ENCODE measurements around the gene RBM38.
"Not testable (repeated sequence)": the region's sequence is repeated elsewhere in the genome, so short reads cannot be mapped to it uniquely, and the experiment has no call there.

RBM38 gene

GRCh38 chr20:57390604-57391438 lies at the start of gene RBM38:
Gene RBM38 (plus strand): TSS chr20:57391396. CDS start chr20:57391582, 186 bp downstream.
- peak; percentile 53 for DNase-seq (ENCODE audit: low read depth)

DNA sequence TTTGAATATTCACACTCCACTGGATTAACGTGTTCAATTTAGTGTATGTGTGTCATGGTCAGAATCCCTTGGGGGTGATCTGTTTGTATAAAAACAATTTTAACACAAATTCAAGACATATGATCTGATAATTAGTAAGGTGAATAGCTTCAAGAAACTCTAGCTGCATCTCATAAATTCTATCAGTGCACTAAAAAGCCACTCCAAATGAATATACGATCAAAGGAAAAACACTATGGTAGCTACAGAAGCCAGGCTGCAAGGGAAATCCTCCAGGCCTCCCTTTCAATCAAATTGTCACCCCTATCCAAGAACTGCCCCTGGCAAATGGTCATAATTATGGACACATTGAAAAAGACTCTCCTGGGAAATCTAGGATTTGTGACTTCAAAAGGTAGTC lies 49.5 kb upstream of the RBM38 start:
- no peak for DNase-seq (ENCODE audit: low read depth)

GRCh38 chr20:57342829-57343228 lies 48.4 kb upstream of the RBM38 start:
- no peak for DNase-seq (ENCODE audit: low read depth)

DNA sequence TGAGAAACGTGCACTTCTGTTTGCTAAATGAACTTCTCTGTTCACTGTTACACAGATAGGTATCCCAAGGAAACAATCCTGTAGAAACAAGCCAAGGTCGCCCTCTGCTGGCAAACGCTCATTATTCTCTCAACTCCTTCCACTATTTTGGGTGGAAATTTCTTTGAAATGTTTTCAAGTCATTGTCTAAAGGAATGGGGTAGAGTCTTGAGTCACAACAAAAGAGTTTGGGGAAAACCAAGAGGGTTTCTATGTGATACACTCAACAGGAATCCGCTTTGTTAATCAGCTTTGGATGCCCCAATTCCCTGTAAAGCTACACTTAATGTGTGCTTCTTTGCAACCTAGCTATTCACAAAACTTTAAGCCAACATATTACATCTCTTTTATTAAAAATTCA lies 44.7 kb upstream of the RBM38 start:
- DNase-seq (ENCODE audit: low read depth), result peak; percentile 54

DNA sequence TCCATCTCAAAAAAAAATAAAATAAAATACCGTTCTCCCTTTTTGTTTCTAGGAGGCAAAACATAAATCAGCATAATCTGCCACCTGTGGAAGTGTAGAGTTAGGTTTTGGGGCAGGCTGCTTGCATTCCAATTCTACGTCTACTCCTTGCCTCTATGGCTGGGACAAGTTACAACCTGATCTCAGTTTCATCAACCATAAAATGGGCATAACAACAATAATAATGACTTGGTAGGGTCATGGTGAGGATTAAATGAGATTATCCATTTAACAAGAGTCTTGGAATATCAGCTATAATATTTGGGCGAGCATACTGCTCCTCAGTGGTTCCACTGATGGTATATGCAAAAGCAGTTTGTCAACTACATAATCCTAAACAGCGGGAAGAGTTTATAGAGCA lies 43.8 kb upstream of the RBM38 start:
- no peak for DNase-seq (ENCODE audit: low read depth)

- DNase-seq (ENCODE audit: low read depth), result not testable (repeated sequence)
Measured at GRCh38 chr20:57348200-57348921, 42.8 kb upstream of the RBM38 start.

- not testable (repeated sequence) for DNase-seq (ENCODE audit: low read depth)
Measured at GRCh38 chr20:57348922-57349574, 42.1 kb upstream of the RBM38 start.

DNA sequence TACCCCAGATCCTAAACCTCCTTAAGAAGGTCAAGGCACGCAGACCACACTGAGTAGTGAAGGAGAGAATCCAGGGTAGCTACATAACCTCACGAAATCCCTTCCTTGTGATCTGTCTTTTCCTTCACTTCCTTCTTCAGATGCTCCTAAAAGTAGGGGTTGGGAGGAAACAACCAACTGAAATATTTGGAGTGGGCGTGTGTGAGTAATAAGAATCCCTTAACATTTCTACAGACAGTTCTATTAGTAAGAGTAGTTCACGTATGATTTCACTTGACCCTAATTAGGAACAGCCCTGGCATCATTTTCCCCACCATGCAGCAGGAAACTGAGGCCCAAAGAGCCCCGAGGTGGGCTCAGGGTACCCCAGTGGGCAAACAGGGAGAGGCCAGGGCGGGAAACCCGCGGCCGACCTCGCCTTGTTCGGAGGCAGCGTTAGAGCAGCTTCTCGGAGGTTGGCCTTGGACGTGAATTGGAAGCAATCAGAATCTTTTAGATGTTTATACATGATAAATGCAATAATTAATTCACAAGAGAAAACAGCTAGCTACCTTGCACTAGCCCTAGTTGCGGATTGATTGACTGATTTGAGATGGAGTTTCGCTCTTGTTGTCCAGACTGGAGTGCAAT lies 41.0 kb upstream of the RBM38 start:
- no peak for DNase-seq (ENCODE audit: low read depth)

- DNase-seq (ENCODE audit: low read depth), result not testable (repeated sequence)
Measured at GRCh38 chr20:57350726-57351041, 40.5 kb upstream of the RBM38 start.

- DNase-seq (ENCODE audit: low read depth), result peak; percentile 92
Measured at GRCh38 chr20:57351042-57351783, 40.0 kb upstream of the RBM38 start, which contains the start of gene RAE1. Gene RAE1 (plus strand): TSS chr20:57351255. CDS start chr20:57354039, 2,784 bp downstream.

GRCh38 chr20:57352305-57352704 lies 38.9 kb upstream of the RBM38 start:
- DNase-seq (ENCODE audit: low read depth), result no peak

- no peak for DNase-seq (ENCODE audit: low read depth)
Measured at GRCh38 chr20:57353351-57353750, 37.8 kb upstream of the RBM38 start.

- no peak for DNase-seq (ENCODE audit: low read depth)
Measured at GRCh38 chr20:57361517-57361916, 29.7 kb upstream of the RBM38 start.

- no peak for DNase-seq (ENCODE audit: low read depth)
Measured at GRCh38 chr20:57364451-57364850, 26.7 kb upstream of the RBM38 start.

DNA sequence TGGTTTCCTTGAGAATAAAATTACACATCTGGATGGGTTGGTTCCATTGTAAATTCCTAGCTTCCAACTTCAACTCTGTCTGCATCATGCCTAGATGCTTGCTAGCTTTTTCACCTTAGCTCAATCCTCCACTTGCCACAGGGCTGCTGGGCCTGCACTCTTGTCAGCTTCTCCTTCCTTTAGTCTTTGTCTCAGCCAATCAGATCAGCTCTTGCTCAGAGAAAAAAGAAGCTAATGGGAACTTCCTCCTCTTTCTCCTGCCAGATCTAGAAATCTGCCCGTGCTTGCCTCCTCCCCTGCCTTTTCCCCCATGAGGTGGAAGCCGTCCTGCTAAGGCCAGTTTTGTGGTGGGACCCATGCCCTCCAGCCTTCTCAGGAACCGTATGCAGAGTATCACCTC lies 21.6 kb upstream of the RBM38 start:
- DNase-seq (ENCODE audit: low read depth), result no peak

DNA sequence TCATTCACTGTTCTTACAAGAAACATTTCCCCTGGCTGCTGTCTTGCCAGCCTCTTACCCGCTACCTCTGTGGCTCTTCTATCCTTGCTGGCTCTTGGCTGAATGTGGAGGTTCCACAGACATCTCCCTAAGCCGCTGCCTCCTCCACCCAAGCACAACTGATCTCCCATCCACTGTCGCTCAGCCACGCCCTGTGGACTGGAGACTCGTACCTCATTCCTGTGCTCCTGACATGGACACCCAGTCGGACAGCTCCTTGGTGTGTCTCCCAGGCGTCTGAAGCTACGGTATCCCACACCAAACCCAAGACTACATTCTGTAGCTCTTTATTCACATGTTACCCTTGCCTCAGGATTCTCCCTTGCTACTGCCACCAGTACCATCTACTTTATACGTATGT lies 20.9 kb upstream of the RBM38 start:
- no peak for DNase-seq (ENCODE audit: low read depth)

GRCh38 chr20:57371363-57371762 lies 19.8 kb upstream of the RBM38 start:
- DNase-seq (ENCODE audit: low read depth), result no peak

- no peak for DNase-seq (ENCODE audit: low read depth)
Measured at GRCh38 chr20:57372157-57372556, 19.0 kb upstream of the RBM38 start.

- no peak for DNase-seq (ENCODE audit: low read depth)
Measured at GRCh38 chr20:57372581-57373350, 18.4 kb upstream of the RBM38 start.

DNA sequence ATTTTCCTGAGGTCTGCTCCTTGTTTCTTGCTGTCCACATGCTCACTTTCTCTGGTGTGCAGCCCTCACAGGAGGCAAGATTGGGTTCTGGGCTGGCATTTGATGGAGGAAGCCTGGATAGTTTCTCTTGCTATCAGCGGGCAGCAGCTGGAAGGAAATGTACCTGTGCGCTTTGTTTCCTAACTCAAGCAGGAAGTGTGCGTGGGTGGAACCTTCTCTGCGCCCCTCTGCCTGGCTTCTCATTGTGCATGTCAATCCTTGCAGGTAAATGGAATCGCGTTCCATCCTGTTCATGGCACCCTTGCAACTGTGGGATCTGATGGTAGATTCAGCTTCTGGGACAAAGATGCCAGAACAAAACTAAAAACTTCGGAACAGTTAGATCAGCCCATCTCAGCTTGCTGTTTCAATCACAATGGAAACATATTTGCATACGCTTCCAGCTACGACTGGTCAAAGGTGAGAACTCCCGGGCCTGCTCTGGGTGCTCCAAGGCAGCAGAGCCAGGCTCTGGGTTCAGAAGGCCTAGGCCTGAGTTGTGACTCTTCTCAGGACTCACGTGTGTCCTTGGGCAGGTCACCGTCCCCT lies 16.8 kb upstream of the RBM38 start:
- no peak for DNase-seq (ENCODE audit: low read depth)
